ENCODE data around the gene TRIM54.
"Not testable (repeated sequence)": the region's sequence is repeated elsewhere in the genome, so short reads cannot be mapped to it uniquely, and the experiment has no call there.

Gene TRIM54

GRCh38 chr2:27296481-27296880 lies 14.3 kb downstream of the TRIM54 start:
- FAIRE-seq (no peak), DNase-seq (ENCODE audit: insufficient read length, low spot score) (no peak)
- TF ChIP-seq PAX5 (IDR thresholded peaks at IDR 0.05; ENCODE audit: insufficient read depth, low read length, severe bottlenecking) (no peak), SPI1 (IDR thresholded peaks at IDR 0.05; ENCODE audit: low read depth, low read length) (no peak), POLR2A (IDR thresholded peaks at IDR 0.05; ENCODE audit: low read depth, low read length) (no peak), TAF1 (IDR thresholded peaks at IDR 0.05; ENCODE audit: low read depth, low read length) (no peak), POLR2AphosphoS5 (IDR thresholded peaks at IDR 0.05; ENCODE audit: low read depth, low read length) (no peak), POU2F2 (IDR thresholded peaks at IDR 0.05; ENCODE audit: low read depth, low read length) (no peak)

- no peak for DNase-seq (ENCODE audit: insufficient read length, low spot score)
- TF ChIP-seq PAX5 (IDR thresholded peaks at IDR 0.05; ENCODE audit: insufficient read depth, low read length, severe bottlenecking), result no peak
- TF ChIP-seq SPI1 (IDR thresholded peaks at IDR 0.05; ENCODE audit: low read depth, low read length), result no peak
- no peak for TF ChIP-seq POU2F2 (IDR thresholded peaks at IDR 0.05; ENCODE audit: low read depth, low read length)
- no peak for TF ChIP-seq POLR2AphosphoS5 (IDR thresholded peaks at IDR 0.05; ENCODE audit: low read depth, low read length)
- TF ChIP-seq TAF1 (IDR thresholded peaks at IDR 0.05; ENCODE audit: low read depth, low read length), result no peak
- TF ChIP-seq POLR2A (IDR thresholded peaks at IDR 0.05; ENCODE audit: low read depth, low read length), result no peak
- FAIRE-seq, result no peak
These were observed 15.0 kb downstream of the TRIM54 start for GRCh38 chr2:27297195-27297594.

GRCh38 chr2:27298391-27299080 lies 16.3 kb downstream of the TRIM54 start:
- DNase-seq (ENCODE audit: insufficient read length, low spot score), result no peak
- FAIRE-seq, result no peak
- no peak for TF ChIP-seq POLR2AphosphoS5 (IDR thresholded peaks at IDR 0.05; ENCODE audit: low read depth, low read length)
- TF ChIP-seq POU2F2 (IDR thresholded peaks at IDR 0.05; ENCODE audit: low read depth, low read length), result no peak
- TF ChIP-seq PAX5 (IDR thresholded peaks at IDR 0.05; ENCODE audit: insufficient read depth, low read length, severe bottlenecking), result no peak
- TF ChIP-seq POLR2A (IDR thresholded peaks at IDR 0.05; ENCODE audit: low read depth, low read length), result no peak
- TF ChIP-seq TAF1 (IDR thresholded peaks at IDR 0.05; ENCODE audit: low read depth, low read length), result no peak
- no peak for TF ChIP-seq SPI1 (IDR thresholded peaks at IDR 0.05; ENCODE audit: low read depth, low read length)

- not testable (repeated sequence) for DNase-seq (ENCODE audit: insufficient read length, low spot score); FAIRE-seq
These were observed 18.4 kb downstream of the TRIM54 start for GRCh38 chr2:27300606-27301005.

- peak; percentile 13 for FAIRE-seq
- TF ChIP-seq POLR2A (IDR thresholded peaks at IDR 0.05; ENCODE audit: low read depth, low read length) (no peak), POU2F2 (IDR thresholded peaks at IDR 0.05; ENCODE audit: low read depth, low read length) (peak; percentile 60; the same call in 1 of the 2 replicates)
These were observed 21.1 kb downstream of the TRIM54 start for GRCh38 chr2:27303093-27304025.

GRCh38 chr2:27304488-27305240 lies 22.4 kb downstream of the TRIM54 start:
- TF ChIP-seq POU2F2 (IDR thresholded peaks at IDR 0.05; ENCODE audit: low read depth, low read length), result no peak
- no peak for TF ChIP-seq SPI1 (IDR thresholded peaks at IDR 0.05; ENCODE audit: low read depth, low read length)
- no peak for TF ChIP-seq TAF1 (IDR thresholded peaks at IDR 0.05; ENCODE audit: low read depth, low read length)
- no peak for TF ChIP-seq POLR2A (IDR thresholded peaks at IDR 0.05; ENCODE audit: low read depth, low read length)
- no peak for TF ChIP-seq POLR2AphosphoS5 (IDR thresholded peaks at IDR 0.05; ENCODE audit: low read depth, low read length)
- no peak for TF ChIP-seq PAX5 (IDR thresholded peaks at IDR 0.05; ENCODE audit: insufficient read depth, low read length, severe bottlenecking)
- DNase-seq (ENCODE audit: insufficient read length, low spot score) (no peak), FAIRE-seq (no peak)

More at GRCh38 chr2:27303093-27304025, 21.1 kb downstream of the TRIM54 start:
- DNase-seq (ENCODE audit: insufficient read length, low spot score), result peak; percentile 48

- FAIRE-seq (no peak), DNase-seq (ENCODE audit: insufficient read length, low spot score) (no peak)
- TF ChIP-seq POU2F2 (IDR thresholded peaks at IDR 0.05; ENCODE audit: low read depth, low read length), result no peak
- no peak for TF ChIP-seq POLR2A (IDR thresholded peaks at IDR 0.05; ENCODE audit: low read depth, low read length)
- TF ChIP-seq TAF1 (IDR thresholded peaks at IDR 0.05; ENCODE audit: low read depth, low read length), result no peak
- no peak for TF ChIP-seq PAX5 (IDR thresholded peaks at IDR 0.05; ENCODE audit: insufficient read depth, low read length, severe bottlenecking)
- no peak for TF ChIP-seq SPI1 (IDR thresholded peaks at IDR 0.05; ENCODE audit: low read depth, low read length)
- TF ChIP-seq POLR2AphosphoS5 (IDR thresholded peaks at IDR 0.05; ENCODE audit: low read depth, low read length), result no peak
These were observed 23.3 kb downstream of the TRIM54 start for GRCh38 chr2:27305516-27305915.

GRCh38 chr2:27306136-27306535 lies 23.9 kb downstream of the TRIM54 start:
- FAIRE-seq (no peak), DNase-seq (ENCODE audit: insufficient read length, low spot score) (no peak)
- no peak for TF ChIP-seq POU2F2 (IDR thresholded peaks at IDR 0.05; ENCODE audit: low read depth, low read length)
- TF ChIP-seq SPI1 (IDR thresholded peaks at IDR 0.05; ENCODE audit: low read depth, low read length), result no peak
- no peak for TF ChIP-seq POLR2A (IDR thresholded peaks at IDR 0.05; ENCODE audit: low read depth, low read length)
- no peak for TF ChIP-seq PAX5 (IDR thresholded peaks at IDR 0.05; ENCODE audit: insufficient read depth, low read length, severe bottlenecking)
- TF ChIP-seq POLR2AphosphoS5 (IDR thresholded peaks at IDR 0.05; ENCODE audit: low read depth, low read length), result no peak
- no peak for TF ChIP-seq TAF1 (IDR thresholded peaks at IDR 0.05; ENCODE audit: low read depth, low read length)

- DNase-seq (ENCODE audit: insufficient read length, low spot score), result peak; percentile 41
- peak; percentile 62 for FAIRE-seq
- TF ChIP-seq PAX5 (IDR thresholded peaks at IDR 0.05; ENCODE audit: insufficient read depth, low read length, severe bottlenecking) (no peak), POU2F2 (IDR thresholded peaks at IDR 0.05; ENCODE audit: low read depth, low read length) (no peak), POLR2AphosphoS5 (IDR thresholded peaks at IDR 0.05; ENCODE audit: low read depth, low read length) (no peak), POLR2A (IDR thresholded peaks at IDR 0.05; ENCODE audit: low read depth, low read length) (no peak), TAF1 (IDR thresholded peaks at IDR 0.05; ENCODE audit: low read depth, low read length) (no peak), SPI1 (IDR thresholded peaks at IDR 0.05; ENCODE audit: low read depth, low read length) (no peak)
These were observed 24.5 kb downstream of the TRIM54 start for GRCh38 chr2:27306573-27307286.

All from GM12891 (cell line).